Suppressor macrophage (primary cell): ENCODE measurements around the gene SCYGR4.
A peak's percentile ranks its signal among the peaks of the same experiment; 100 is the strongest.
"Not testable (repeated sequence)": the region's sequence is repeated elsewhere in the genome, so short reads cannot be mapped to it uniquely, and the experiment has no call there.

Source experiments
- DNase-seq, 4 experiments: peaks; one replicate each; pipeline ENCODE4 v3.0.0-alpha.2; 2020 to 2022
- total RNA-seq, 17 experiments: gene quantifications; one replicate each; lab custom pipeline; 2026; ENCODE audit warnings: mixed read lengths in 6 of 17, inconsistent platforms in 3 of 17; lab: John Stamatoyannopoulos, UW

SCYGR4 gene
- total RNA-seq, result 0 to 0.11 (median 0) reads per million in 17 experiments

- DNase-seq, result no peak
Measured at GRCh38 chr2:227617316-227618230, at the start of gene SCYGR4. TSS of gene SCYGR4 (plus strand) at chr2:227617498. CDS start at chr2:227617498, 0 bp downstream.

GRCh38 chr2:227568852-227569169 lies 48.5 kb upstream of the SCYGR4 start:
- no peak for DNase-seq

- DNase-seq, result peak in 1 of 4 experiments; percentile 6
Measured at GRCh38 chr2:227570615-227571014, 46.7 kb upstream of the SCYGR4 start.

GRCh38 chr2:227576110-227576509 lies 41.2 kb upstream of the SCYGR4 start:
- no peak for DNase-seq

- no peak for DNase-seq
Measured at GRCh38 chr2:227576812-227577211, 40.5 kb upstream of the SCYGR4 start.

GRCh38 chr2:227577555-227577954 lies 39.7 kb upstream of the SCYGR4 start:
- no peak for DNase-seq

- DNase-seq, result no peak
Measured at GRCh38 chr2:227578642-227579041, 38.7 kb upstream of the SCYGR4 start.

- no peak for DNase-seq
Measured at GRCh38 chr2:227579791-227580190, 37.5 kb upstream of the SCYGR4 start.

- no peak for DNase-seq
Measured at GRCh38 chr2:227582369-227582768, 34.9 kb upstream of the SCYGR4 start.

GRCh38 chr2:227592694-227593387 lies 24.5 kb upstream of the SCYGR4 start:
- peak in 2 of 4 experiments; percentile 35 to 40 for DNase-seq

GRCh38 chr2:227595797-227596196 lies 21.5 kb upstream of the SCYGR4 start:
- DNase-seq, result no peak

- no peak for DNase-seq
Measured at GRCh38 chr2:227597036-227597435, 20.3 kb upstream of the SCYGR4 start.

- no peak for DNase-seq
Measured at GRCh38 chr2:227597998-227598397, 19.3 kb upstream of the SCYGR4 start.

- DNase-seq, result not testable (repeated sequence)
Measured at GRCh38 chr2:227598835-227599503, 18.3 kb upstream of the SCYGR4 start, which contains the start of gene SCYGR2. TSS of gene SCYGR2 (plus strand) at chr2:227598893. CDS start at chr2:227598893, 0 bp downstream.

- no peak for DNase-seq
Measured at GRCh38 chr2:227602358-227602757, 14.9 kb upstream of the SCYGR4 start.

GRCh38 chr2:227606476-227606875 lies 10.8 kb upstream of the SCYGR4 start:
- no peak for DNase-seq

GRCh38 chr2:227607941-227608340 lies 9.4 kb upstream of the SCYGR4 start:
- peak in 3 of 4 experiments; percentile 15 to 53 (median 35) for DNase-seq

GRCh38 chr2:227608561-227609338 lies 8.5 kb upstream of the SCYGR4 start:
- peak; percentile 79 to 97 (median 90) for DNase-seq

- no peak for DNase-seq
Measured at GRCh38 chr2:227610123-227610522, 7.2 kb upstream of the SCYGR4 start.

- DNase-seq, result no peak
Measured at GRCh38 chr2:227612546-227613271, 4.6 kb upstream of the SCYGR4 start.

GRCh38 chr2:227613272-227613660 lies 4.0 kb upstream of the SCYGR4 start:
- DNase-seq, result no peak

- DNase-seq, result no peak
Measured at GRCh38 chr2:227614246-227614645, 3.1 kb upstream of the SCYGR4 start.
